COLO668 (cell line): ENCODE results near the gene RPGR.

ENCODE experiments used
- DNase-seq: peaks from one replicate; lab custom pipeline; 2025; ENCODE audit not compliant: unreplicated experiment; lab: John Stamatoyannopoulos, UW

The RPGR gene

DNA sequence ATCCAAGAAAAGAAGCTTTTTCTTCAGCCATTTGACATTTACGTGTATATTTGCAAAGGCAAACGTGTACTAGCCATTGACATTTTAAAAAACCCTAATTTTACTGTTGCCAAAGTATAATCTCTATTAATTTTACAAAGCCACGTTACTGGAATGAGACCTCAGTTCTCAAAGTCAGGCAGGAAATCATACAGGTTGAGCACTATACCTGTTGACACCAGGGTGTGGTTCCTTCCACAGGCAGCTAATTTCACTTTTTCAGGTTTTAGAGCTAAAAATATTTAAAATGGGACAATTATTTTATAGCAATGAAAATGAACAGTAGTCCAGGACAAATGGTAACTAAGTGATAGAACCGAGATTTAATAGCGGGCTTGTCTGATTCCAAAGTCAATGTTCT lies 6.5 kb downstream of the RPGR start:
- no peak for DNase-seq

- no peak for DNase-seq
Measured at GRCh38 chrX:38318606-38319005, 8.7 kb downstream of the RPGR start.

DNA sequence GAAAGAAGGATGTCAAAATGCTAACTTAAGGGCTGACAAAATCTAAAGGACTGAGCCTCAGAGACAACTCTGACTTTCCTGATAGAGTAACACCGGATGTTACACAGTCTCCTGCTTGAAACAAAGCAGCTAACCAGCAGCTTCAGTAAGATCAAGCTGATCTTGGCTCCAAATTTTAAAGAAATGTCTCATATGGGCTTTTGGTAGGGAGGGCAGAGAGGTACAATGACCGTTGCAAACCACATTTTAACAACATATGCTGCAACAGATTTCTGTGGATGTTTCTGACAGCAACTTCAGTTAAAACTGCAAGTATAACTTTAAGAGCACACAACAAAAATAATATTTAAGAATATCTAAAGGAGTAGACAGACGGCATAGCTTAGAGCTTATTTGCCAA lies 9.1 kb downstream of the RPGR start:
- no peak for DNase-seq

GRCh38 chrX:38315186-38315585 lies 12.1 kb downstream of the RPGR start:
- no peak for DNase-seq

DNA sequence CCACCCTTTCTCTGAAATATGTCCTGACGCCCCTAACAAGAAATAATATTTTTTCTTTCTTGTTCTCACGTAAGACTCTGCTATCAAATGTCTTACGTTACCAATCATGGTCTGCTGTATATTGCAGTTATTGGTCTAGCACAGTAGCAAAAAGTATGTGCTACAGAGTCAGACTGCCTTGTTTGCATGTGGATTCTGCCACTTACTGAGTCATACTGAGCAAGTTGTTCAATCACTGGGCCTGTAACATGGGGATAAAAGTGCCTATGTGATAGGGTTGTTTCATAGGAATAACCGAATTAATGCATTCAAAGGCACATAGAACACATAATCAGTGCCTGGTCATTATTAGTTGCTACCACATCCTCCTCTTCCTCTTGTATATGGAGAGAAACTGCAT lies 14.1 kb downstream of the RPGR start:
- no peak for DNase-seq

DNA sequence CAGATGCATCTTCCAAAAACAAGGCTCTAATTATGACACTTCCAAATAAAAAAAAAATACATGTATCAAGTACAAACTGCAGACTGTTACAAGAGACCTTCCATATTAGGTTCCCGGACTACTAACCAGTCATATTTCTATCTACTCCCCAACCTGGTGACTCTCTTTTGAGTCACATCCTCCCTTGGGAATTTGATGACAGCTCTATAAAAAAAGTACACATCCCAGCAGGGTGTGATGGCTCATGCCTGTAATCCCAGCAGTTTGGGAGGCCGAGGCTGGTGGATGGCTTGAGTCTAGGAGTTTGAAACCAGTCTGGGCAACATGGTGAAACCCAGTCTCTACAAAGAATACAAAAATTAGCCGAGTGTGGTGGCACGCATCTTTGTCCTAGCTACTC lies 14.9 kb downstream of the RPGR start:
- no peak for DNase-seq

- DNase-seq, result no peak
Measured at GRCh38 chrX:38311743-38312142, 15.6 kb downstream of the RPGR start.

DNA sequence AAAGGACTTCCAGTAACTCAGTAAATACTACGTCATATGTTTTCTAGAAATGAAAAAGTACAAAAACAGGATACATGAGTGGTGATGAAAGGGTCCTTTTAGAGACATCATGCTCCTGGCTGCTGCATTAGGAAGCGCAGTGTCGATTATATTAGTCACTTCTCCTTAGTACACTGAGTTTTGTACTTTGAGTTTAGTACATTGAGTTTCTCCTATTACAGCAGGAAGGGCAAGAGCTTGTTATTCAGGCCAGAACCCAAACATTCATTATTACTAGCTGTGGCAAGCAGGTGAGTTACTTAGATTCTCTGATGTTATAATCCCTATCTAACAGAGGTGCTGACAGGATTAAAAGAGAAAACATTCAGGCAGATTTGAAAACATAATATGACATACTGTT lies 21.3 kb downstream of the RPGR start:
- DNase-seq, result no peak

DNA sequence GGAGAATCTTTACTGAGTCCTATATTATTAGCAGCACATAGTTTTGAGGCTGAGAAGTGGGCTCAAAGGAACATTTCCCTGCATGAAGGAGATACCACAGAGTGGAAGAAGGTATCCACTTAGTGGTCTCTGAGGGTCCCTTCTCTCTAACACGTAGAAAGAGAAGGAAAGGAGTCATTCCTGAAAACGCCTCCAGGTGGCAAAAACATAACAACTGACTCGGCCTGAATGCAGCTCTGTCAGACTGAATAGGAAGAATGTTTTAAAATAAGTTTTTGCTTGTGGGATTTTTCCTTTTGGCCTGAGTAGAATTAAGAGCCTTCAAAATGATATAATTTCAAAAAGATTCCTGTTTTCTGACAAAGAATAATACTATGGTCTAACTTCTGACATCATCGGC lies 23.3 kb downstream of the RPGR start:
- DNase-seq, result no peak

GRCh38 chrX:38293741-38294140 lies 33.6 kb downstream of the RPGR start:
- DNase-seq, result no peak

DNA sequence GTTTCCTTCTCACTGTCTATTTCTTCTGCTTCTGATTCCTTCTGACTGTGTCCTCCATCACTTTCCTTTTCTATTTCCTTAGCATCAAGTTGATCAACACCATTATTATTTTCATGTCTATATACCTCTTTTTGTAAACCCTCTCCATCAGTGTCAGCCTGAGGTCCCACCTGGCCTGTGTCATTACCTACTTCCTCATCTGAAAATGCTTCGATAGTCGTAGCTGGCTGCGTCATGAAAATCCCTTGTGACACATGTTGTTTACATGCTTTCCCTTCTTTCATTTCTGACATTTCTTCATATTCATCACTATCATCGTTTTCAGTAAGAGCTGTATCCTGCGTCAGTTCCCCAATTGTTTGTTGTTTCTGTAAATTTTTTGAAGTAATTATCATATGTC lies 39.6 kb downstream of the RPGR start:
- no peak for DNase-seq

DNA sequence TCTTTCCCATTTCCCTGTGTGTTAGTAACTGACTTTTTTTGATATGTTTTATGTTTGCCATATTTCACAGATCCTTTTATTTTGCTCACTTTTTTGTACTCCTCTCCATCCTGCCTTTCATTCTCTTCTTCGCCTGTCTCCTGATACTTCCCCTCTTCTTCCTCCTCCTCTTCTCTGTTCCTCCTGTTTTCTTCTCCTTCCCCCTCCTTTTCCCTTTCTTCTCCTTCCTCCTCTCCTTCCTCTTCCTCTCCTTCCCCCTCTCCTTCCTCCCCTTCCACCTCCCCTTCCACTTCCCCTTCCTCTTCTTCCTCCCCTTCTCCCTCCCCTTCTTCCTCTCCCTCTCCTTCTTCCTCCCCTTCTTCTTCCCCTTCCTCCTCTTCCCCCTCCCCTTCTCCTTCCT lies 41.7 kb downstream of the RPGR start:
- no peak for DNase-seq

- no peak for DNase-seq
Measured at GRCh38 chrX:38282049-38282448, 45.3 kb downstream of the RPGR start.

DNA sequence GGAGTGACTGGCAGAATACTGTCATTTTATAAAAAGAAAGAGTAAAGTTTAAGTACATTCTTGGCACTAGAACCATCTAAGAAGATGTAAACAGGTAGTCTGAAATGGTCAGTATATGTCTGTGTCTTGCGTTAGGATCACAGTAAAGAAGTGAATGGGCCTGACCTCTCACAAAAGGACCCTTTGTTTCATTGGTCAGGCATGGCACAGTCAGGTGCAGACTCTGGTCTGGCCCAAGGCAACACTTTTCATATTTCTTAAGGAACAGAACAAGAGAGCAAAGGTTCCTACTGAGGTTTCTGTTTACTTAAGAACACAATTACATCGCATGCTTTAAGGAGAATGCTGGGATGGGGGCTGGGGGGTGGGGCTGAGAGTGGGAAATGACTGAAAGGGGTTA lies 48.1 kb downstream of the RPGR start:
- DNase-seq, result no peak

- DNase-seq, result no peak
Measured at GRCh38 chrX:38278682-38279081, 48.6 kb downstream of the RPGR start.

- no peak for DNase-seq
Measured at GRCh38 chrX:38277802-38278201, 49.5 kb downstream of the RPGR start.

GRCh38 chrX:38277136-38277535 lies 50.2 kb downstream of the RPGR start:
- no peak for DNase-seq

- no peak for DNase-seq
Measured at GRCh38 chrX:38276089-38276488, 51.2 kb downstream of the RPGR start.

DNA sequence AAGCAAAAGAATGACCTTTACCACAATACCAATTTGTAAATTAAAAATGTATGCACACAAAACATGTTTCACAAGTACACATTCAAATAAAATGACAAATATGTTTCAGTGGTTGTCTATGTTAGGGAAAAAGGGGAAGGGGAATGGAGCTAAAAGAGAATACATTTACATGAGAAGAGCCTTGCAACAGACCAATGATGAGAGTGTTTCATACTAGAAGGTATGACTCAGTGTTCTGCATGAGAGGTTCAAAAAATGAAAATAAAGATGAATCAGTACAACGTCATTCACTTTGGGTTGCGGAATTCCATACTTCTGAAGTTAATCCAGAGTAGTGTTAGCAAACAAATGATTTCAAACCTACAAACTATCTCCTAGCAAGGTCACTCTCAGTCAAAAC lies 51.7 kb downstream of the RPGR start:
- no peak for DNase-seq

DNA sequence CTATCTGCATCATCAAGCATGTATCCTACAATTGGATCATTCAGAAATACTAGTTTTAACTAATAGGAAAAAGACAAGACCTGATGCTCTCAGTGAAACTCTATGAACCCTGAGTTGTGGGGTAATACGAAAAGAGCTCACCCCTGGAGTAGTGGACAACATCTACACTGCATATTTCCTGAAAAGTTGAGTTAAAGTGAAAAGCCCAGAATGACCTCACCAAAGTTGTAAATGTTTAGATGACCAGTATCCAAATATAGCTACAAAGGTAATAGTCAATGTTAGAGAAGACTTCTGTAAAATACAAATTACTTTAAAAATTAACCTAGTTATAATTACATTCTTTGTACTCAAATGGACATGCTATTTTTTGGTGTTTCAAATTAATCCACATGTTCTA lies 53.9 kb downstream of the RPGR start:
- DNase-seq, result no peak

GRCh38 chrX:38271154-38271716 lies 56.1 kb downstream of the RPGR start:
- no peak for DNase-seq

DNA sequence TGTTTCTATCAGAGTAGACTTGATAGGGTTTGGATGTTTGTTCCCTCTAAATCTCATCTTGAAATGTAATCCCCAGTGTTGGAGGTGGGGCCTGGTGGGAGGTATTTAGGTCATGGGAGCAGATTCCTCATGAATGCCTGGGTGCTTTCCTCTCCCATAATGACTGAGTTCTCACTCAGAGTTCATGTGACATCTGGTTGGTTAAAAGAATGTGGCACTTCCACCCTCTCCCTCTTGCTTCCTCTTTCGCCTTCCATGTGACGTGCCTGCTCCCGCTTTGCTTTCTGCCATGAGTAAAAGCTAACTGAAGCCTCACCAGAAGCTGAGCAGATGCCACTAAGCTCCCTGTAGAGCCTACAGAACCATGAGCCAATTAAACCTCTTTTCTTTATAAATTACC lies 59.3 kb downstream of the RPGR start:
- no peak for DNase-seq

DNA sequence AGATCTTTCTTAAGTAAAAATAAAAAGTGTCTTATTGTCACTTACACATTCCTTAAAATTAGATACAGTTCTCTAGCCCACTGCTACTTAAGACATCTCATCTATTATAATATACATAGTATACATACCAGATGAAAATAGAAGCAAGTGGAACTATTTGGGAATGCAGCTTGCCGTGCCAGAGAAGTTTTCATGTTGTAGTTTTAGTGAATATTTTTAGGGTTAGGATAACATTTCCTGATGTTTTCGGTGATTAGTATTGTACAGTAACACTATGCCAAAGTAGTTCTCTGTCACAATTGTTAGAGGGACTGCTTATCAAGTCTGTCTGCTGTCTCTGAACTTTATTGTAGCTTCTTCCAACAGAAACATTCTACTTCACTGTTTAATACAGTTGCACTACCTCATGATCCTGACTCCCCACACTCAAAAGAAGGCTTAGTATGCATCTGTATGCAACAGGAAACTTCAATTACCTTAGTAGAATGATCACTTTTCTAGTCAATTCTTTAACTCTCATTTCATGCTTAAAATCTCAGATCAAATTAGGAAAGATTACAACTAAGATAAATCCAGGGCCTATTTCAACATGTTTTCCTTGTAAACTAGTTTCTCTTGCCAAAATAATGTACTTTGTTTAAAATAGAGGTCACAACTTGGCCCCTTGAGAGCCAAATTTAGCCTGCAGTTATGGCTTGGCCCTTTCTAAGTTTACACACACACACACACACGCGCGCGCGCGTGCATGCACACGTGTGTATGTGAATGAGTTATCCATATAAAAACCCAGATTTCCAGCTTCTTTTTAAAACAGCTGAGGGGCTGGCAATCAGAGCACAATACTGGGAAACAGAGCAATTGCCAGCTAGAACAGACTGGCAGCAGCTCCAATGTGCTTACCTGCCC lies 64.3 kb downstream of the RPGR start:
- no peak for DNase-seq
